Kasumi-1 (cell line): ENCODE measurements around the gene P3H3.

ENCODE experiments used
- DNase-seq, 2 experiments: peaks; one replicate each; lab custom pipeline; 2025; lab: John Stamatoyannopoulos, UW

Gene P3H3

DNA sequence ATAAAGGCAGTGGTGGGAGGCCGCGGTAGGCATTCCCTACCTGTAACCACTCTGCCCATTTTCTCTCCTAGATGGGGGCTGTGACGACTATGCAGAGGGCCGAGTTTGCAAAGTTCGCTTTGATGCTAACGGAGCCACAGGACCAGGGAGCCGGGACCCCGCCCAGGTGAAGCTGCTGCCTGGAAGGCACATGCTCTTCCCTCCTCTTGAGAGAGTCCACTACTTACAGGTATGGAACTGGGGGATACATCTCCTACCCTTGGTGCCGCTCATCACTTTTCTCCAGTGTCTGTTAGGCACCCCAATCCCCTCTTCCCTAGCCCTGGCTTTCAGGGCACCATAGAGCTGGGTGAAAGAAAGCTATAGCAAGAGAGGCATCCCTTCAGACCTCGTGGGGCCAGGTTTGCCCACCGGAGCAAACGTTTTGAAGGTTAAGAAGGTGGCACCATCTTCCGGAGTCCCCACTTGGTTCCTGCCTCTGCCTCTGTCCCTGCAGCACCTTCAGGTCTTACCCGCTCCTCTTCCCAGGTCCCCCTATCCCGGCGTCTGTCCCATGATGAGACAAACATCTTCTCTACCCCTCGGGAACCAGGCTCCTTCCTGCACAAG is 2.0 kb upstream of the P3H3 start:
- DNase-seq: no peak

DNA sequence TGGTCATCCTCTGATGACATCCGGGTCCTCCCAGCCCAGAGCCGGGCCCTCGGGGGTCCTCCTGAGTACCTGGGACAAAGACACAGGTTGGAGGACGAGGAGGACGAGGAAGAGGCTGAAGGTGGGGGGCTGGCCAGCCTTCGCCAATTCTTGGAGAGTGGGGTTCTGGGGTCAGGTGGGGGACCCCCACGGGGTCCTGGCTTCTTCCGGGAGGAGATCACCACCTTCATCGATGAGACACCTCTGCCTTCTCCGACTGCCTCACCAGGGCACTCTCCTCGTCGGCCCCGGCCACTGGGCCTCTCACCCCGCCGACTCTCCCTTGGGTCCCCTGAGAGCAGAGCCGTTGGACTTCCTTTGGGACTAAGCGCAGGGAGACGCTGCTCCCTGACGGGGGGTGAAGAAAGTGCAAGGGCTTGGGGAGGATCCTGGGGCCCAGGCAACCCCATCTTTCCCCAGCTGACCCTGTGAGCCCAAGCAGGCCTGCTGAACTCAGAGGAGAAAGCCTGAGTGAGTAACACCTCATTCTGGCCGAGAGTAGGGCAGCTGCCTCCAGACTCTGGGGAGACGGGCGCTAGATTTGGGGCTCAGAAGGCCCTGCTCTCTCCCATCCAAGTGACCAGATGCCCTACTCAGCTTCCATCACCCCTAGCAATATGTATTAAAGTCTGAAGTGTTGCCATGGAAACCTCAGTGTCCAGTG is 1.3 kb upstream of the P3H3 start:
- DNase-seq: no peak

DNA sequence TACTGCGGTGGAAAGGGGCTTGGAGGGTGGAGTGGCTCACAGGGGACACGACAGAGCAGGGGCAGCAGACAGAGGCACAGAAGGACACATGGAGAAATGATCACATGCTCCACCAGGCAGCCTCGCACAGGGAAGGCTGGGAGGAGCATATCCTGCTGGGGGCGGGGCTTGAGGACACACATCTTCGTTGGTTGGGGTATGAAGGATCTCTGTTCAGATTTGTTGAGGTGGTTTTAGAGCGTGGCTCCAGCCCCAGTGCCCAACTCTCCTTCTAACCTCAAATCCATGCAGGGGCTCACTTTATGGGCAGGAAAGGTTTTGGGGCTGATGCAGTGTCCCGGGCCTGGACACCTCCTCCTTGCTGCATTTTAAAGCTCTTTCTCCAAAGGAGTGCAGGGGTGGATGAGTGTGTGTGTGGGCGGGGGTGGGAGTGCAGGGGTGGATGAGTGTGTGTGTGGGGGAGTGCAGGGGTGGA is 733 bp upstream of the P3H3 start:
- peak; percentile 22 to 29 for DNase-seq

DNA sequence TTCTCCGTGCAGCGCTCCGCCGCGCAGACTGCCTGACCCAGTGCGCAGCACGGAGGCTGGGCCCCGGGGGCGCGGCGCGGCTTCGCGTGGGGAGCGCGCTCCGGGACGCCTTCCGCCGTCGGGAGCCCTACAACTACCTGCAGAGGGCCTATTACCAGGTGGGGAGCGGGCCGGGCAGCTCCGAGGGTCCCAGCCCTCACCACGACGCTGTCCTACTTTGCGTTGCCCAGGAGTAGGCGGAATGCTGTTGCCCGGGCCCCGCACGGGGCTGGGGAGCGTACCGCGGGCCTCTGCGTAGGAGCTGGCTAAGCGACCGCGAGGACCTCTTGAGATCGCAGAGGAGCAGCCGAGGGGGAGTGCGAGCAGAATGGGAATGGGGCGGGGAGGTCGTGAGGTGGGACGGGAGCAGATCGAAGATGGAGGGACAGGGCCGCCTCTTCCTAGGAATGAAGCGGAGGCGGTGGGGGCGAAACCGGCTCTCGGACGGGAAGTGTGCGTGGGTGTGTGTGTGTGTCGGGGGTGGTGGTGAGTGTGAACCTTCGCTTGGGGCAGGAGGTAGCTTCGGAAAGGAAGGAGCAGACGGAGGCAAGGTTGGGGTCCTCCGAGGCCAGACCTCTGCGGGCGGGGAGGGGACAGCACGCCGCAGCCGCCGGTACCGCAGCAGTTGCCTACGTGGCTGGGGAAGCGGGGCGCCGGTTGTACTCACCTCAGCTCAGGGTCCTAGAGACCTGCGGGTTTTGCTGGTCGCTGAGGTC is 751 bp downstream of the P3H3 start:
- DNase-seq: peak in 1 of 2 experiments; percentile 10

DNA sequence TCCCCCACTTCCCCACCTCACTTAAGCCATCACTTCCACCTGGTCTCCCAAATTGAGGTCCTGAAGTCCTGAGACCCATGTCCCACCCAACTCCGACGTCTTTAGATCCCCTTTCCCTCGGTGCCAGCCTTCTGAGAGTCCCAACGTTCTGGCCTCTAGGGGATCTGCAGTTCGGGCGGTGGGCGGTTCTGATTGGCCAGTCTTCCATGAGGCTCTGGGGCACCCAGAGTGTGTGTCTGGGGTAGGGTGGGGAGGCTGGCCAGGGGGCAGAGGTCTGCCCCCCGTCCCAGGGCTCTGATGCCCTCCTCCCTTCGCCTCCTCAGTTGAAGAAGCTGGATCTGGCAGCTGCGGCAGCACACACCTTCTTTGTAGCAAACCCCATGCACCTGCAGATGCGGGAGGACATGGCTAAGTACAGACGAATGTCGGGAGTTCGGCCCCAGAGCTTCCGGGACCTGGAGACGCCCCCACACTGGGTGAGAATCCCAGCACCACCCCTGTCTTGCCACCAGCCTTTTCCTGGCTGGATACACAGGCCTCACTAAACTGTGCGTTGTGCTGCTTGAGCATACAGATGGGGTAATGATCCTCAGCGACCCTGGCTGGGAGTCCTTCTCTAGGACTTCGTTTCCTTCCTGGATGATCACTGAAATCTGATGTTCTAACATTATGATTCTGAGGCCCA is 1.5 kb downstream of the P3H3 start:
- DNase-seq: peak in 1 of 2 experiments; percentile 13

DNA sequence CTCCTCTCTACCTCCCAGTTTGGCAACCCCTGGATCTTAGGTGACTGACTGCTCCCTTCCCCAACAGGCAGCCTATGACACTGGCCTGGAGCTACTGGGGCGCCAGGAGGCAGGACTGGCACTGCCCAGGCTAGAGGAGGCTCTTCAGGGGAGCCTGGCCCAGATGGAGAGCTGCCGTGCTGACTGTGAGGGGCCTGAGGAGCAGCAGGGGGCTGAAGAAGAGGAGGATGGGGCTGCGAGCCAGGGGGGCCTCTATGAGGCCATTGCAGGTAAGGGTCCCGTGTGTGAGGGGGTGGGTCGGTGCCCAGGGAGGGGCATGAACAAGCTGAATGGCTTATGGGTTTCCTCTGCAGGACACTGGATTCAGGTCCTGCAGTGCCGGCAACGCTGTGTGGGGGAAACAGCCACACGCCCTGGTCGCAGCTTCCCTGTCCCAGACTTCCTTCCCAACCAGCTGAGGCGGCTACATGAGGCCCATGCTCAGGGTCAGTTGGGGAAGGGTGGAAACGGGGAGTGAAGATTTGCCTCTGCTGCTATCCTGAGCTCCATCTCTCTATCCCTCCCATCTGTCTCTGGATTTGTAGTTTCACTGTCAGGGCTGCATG is 2.2 kb downstream of the P3H3 start:
- no peak for DNase-seq

DNA sequence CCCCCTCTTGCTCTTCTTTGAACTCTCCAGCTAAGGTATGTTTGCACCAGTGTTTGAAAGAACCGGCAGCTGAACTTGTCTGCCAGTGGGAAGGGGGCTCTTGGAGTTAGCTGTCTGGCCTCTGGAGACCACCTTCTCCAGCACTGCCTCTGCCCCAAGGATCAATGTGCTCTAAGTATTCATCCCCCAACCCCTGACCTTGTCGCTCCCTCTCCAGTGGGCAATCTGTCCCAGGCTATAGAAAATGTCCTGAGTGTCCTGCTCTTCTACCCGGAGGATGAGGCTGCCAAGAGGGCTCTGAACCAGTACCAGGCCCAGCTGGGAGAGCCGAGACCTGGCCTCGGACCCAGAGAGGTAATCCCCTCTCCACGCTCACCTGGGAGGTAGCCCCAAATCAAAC is 2.8 kb downstream of the P3H3 start:
- DNase-seq: no peak

DNA sequence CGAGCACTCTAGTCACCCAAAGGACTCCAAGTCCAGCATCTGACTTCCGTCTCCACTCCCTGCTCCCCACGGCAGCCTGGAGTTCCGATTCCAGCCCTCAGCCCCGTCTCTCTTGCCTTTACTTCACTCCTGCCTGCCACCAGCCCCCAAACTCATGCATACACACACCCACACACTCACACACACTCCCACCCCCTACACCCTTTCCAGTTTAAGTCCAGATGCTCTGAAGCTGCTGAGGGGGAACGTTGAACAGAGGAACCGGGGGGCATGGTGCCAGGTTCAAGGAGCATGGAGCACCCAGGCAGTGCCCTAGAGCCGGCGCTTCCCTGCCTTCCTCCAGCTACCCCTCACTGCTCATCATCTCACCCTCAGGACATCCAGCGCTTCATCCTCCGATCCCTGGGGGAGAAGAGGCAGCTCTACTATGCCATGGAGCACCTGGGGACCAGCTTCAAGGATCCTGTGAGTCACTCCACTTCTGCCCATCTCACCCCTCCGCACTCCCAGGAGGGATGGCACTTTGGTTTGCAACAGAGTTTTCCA is 3.3 kb downstream of the P3H3 start:
- DNase-seq: no peak

DNA sequence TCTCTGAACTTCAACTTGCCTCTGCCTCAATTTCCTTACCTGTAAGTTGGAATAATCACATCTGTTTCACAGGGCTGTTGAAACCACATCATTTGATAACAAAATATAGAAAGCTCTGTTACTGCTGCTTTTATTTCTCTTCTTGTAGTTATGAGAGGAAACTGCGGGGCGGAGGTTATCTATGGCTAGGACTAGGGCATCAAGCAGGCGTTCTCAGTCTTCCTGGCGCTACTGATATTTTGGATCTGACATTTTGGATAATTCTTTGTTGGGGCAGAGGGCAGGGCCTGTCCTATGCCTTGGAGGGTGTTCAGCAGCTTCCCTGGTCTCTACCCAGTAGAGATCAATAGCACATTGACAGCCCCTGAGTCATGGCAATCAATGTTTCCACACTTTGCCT is 3.9 kb downstream of the P3H3 start:
- DNase-seq: no peak

DNA sequence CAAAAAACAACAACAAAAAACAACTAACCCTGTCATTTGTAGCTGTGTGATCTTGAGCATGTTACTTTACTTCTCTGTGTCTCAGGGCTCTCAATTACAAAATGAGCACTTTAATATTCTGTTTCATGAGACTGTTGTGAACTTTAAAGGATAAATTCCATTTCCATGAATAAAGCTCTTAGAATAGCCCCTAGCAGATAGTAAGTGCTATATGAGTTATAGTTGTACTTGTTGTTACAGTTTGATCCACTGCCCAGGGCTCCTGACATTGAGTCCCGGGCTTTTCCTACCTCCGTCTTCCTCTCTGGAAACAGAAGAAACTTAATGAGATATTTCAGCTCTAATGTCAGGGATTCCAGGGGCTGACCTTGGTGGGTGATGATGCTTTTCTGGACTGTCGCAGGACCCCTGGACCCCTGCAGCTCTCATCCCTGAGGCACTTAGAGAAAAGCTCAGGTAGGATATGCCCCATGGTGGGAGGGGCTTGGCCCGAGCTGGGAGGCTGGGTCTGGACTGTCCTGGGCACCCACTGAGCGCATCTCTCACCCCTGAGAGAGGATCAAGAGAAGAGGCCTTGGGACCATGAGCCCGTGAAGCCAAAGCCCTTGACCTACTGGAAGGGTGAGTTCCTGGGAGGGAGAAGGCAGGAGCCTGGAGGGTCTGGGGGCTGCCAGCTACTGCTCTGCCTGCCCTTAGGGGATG is 5.1 kb downstream of the P3H3 start:
- no peak for DNase-seq

DNA sequence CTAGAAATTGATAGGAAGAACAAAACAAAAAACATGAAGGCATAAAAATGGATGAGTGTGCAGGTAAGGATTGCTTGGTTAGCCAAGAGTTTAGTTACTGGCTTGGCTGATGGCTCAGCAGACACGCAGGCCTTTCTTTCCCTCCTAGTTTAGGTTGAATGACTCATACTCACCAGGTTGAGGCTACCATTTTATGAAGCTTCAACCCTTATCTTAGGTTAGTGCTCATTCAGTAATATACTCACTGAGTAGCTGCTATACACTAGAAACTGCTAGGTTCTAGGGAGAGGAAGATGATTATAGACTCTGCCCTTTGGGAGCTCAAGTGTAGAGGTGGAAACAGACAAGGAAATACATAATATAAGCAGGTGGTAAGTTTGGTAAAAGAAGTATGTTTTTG is 6.0 kb downstream of the P3H3 start:
- no peak for DNase-seq

DNA sequence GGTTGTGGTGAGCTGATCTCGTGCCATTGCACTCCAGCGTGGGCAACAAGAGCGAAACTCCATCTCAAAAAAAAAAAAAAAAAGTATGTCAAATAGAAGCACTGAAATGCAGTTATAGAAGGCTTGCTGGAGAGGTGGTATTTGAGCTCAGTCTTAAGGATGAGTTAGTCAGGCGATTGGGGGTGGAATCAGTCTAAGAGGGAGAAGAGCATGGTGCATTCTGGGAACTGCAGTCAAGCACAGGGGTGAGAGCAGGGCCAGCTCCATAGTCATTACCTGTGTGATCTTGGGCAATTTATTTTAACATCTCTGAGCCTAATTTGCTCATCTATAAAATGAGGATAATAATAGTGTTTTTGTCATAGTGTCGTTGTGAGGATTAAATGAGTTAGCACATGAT is 6.7 kb downstream of the P3H3 start:
- no peak for DNase-seq

DNA sequence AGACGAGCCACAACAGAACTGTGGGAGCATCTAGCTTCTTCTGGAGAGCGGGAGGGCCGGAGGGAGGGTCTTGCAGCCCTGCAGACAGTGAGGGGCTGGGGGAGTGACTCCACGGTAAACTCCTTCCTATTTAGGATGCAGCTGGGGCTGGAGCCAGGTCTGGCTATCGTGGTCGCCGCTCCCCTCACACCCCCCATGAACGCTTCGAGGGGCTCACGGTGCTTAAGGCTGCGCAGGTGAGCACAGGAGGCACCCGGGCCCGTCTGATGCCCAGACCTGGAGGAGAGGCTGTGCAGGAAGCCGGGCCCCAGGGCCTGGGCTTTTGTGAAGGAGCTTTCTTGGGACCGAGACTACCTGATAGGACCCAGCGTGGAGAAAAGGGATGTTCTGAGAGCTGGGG is 8.6 kb downstream of the P3H3 start:
- no peak for DNase-seq

DNA sequence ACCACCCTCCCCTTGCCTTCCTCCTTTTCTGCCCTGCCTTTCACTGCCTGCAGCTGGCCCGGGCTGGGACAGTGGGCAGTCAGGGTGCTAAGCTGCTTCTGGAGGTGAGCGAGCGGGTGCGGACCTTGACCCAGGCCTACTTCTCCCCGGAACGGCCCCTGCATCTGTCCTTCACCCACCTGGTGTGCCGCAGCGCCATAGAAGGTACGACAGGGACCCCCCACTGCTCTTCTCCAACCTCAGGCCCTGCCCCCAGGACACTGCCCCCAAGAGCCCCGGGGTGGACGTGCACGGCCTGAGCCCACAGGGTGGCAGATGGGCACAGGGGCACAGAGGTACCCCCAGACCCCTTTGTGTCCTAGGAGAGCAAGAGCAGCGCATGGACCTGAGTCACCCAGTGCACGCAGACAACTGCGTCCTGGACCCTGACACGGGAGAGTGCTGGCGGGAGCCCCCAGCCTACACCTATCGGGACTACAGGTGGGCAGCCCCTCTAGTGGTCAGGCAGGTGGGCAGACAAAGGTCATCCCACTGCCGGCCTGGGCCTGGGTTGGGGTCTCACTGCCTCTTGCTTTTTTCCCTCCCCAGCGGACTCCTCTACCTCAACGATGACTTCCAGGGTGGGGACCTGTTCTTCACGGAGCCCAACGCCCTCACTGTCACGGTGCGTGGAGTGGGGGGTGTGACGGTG is 9.3 kb downstream of the P3H3 start:
- DNase-seq: no peak

DNA sequence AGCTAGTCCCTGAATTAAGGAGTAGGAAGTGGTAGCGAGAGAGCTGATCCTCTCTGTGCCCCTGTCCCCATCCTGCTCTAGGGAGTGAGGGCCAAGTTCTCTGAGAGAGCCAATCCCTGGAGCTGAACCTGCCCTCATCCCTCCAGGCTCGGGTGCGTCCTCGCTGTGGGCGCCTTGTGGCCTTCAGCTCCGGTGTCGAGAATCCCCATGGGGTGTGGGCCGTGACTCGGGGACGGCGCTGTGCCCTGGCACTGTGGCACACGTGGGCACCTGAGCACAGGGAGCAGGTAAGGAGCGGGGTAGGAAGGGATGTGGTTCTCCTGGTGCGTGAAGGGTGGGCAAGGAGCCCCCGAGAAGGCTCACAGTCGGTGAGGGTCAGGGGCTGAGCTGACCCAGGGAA is 10.6 kb downstream of the P3H3 start:
- DNase-seq: no peak

DNA sequence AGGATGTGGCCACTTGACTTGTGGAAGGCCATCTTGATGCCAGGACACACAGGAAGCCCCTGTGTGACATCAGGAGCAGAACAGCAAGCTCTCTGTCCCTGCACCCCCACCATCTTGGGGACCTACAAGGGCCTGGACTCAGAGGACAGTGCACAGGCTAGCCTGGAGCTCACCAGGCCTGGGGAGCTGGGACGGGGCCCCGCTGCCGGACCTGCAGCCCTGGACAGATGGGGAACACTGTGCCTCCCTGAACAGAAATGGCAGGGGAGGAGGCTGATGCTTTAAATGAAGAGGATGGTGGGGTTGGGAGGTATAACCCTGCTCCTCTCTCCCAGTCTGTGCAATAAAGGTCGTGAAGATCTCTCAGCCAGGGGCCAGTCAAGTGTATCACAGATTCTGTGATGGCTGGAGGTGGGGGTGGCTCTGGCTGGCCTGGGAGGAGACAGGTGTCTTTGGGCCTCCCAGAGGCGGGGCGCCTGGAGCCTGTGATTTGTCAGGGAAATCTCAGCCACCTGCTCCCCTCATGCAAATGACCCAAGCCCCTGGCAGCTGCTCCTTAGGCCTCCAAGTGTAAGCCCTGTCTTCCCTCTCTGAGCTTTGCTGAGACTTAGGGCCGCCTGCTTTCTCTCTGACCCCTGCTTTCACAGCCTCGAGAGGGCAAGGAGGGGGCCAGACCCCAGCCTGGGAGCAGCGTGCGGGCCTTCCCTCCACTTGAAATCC is 11.4 kb downstream of the P3H3 start:
- no peak for DNase-seq

DNA sequence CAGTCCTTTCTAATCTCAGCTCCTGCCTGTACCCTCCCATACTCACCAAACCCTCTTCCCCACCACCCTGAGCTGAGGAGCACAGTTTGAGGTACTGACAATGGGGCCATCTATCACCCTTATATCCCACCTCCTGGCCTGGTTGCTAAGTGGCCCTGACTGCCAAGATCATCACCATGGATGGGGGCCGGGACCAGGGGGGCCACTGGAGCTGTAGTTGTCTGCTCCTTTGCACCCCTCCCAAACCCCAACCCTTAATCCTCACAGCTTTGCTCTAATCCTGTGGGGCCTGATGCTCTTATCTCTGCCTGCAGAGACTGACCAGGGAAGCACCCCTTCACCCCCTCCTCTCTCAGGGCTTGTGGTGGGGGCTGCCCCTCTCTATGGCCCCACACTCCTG is 12.1 kb downstream of the P3H3 start:
- DNase-seq: no peak

DNA sequence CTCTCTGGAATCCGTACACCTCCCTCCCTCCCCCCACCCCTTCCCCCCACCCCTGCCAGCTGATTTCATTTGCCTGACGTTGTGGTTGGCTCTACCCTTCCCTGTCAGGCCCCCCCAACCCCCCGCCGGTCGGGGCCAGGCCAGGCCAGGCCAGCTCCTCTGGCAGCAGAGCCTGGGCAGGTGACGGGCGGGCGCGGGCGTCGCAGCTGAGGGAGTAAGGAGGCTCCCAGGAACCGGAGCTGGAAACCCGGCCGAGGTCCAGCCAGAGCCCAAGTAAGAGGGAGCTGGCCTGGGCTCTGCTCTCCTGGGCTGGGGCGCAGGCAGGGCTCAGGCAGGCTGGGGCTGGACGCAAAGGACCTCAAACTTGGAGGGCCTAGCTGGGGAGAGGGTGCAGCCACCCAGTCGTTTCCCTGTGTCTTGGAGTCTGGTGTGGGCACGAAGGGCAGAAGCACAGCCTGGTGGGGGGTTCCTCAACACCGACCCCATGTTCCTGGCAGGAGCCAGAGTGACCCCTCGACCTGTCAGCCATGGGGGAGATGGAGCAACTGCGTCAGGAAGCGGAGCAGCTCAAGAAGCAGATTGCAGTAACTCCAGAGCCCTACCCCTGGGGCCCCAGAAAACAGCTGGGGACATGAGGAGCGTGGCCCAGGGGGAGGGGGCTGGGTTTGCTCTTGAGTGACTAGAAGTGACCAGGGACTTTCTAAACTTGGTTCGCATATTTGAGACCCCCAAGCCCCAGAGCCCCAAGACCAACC is 12.7 kb downstream of the P3H3 start, which contains the start of gene GNB3:
Gene GNB3, plus strand, starts transcription at position 165 of the 755 bp plus-strand sequence. Its CDS starts 363 bp downstream, at position 528.
- no peak for DNase-seq

DNA sequence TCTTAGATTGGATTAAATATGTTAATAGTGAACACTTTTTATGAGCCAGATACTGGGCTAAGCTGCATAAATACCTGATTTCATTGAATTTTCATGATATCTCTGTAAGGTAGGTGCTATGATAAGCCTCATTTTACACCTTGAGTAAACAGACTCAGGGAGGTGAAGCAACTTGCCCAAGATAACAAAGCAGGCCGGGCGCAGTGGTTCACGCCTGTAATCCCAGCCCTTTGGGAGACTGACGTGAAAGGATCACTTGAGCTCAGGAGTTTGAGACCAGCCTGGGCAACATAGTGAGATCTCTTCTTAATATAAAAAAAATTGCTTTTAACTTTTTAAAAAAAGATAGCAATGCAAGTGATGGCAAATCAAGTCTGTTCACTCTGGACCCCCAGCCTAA is 13.9 kb downstream of the P3H3 start:
- DNase-seq: no peak
